Urinary bladder (tissue), 4 donors: ENCODE data around the gene STYXL1. TPM values are rescaled to one million over a fixed set of nuclear protein-coding genes. Genes with fewer than 3 reads are reported as not detected.
"Not testable (repeated sequence)": the region's sequence is repeated elsewhere in the genome, so short reads cannot be mapped to it uniquely, and the experiment has no call there.

Experiments used
- DNase-seq: peaks from one replicate; pipeline ENCODE4 v3.0.0-alpha.2; 2015; ENCODE audit errors: extremely low spot score
- H3K27ac ChIP-seq: one replicate; pipeline ENCODE4 v1.5.1; 2013; ENCODE audit warnings: low read depth, mild to moderate bottlenecking, moderate library complexity
- H3K36me3 ChIP-seq: one replicate; pipeline ENCODE4 v1.6.1; 2013; ENCODE audit warnings: mild to moderate bottlenecking, moderate library complexity; ENCODE audit not compliant: insufficient read depth
- H3K4me1 ChIP-seq: one replicate; pipeline ENCODE4 v1.6.1; 2013; ENCODE audit warnings: mild to moderate bottlenecking, moderate library complexity; ENCODE audit not compliant: insufficient read depth
- H3K4me3 ChIP-seq: one replicate; pipeline ENCODE4 v1.5.1; 2013; ENCODE audit warnings: low read depth, low read length
- WGBS: extraction: QIAGEN DNeasy Blood & Tissue Kit; methylation state at CpG from one replicate; pipeline ENCODE4 v1.1.7; 2013; 5-methylcytosine and 5-hydroxymethylcytosine counted together
- polyA plus RNA-seq: library from polyadenylated mRNA; stranded (reverse); fragments of 200-250 nt; gene quantifications from one replicate; pipeline ENCODE4 v1.2.3, GENCODE V29; 2013
- total RNA-seq: library from RNA; depleted of rRNA; stranded (reverse); fragments of >200 nt; gene quantifications from one replicate; pipeline ENCODE4 v1.2.3, GENCODE V29; 2014
- donor health status: healthy with polysubstance abuse.
- donor health status: healthy.

The STYXL1 gene
- total and polyA plus RNA-seq, 2 donors: 20.5 to 26.7 TPM

DNA sequence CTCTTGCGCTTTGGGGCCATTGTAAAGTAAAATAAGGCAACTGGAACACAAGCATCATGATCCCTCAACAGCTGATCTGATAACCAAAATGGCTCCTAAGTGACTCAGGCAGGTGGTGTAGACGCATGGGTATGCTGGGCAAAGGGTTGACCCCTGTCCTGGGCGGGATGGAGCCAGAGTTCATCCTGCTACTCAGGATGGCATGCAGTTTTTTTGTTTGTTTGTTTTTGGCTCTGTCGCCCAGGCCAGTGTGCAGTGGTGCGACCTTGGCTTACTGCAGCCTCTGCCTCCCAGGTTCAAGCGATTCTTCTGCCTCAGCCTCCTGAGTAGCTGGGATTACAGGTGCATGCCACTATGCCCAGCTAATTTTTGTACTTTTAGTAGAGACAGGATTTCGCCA is 10.9 kb upstream of the STYXL1 start:
- H3K27ac ChIP-seq, H3K4me3 ChIP-seq, DNase-seq, H3K4me1 ChIP-seq, H3K36me3 ChIP-seq: not testable (repeated sequence)
- 94% methylated on average over 7 of the region's 7 CpGs for WGBS

DNA sequence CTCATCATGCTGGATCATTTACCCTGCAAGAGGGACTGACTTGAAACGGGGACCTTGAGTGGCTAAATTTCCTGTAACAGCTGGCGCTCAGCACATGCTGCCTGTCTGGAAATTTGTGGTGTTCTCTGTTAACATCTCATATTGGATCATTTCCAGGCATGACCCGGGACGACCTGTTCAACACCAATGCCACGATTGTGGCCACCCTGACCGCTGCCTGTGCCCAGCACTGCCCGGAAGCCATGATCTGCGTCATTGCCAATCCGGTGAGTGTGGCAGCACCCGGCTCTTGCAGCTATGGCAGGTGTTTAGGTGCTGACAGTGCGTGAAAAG is 10.0 kb upstream of the STYXL1 start:
- Histone ChIP-seq H3K4me3 (no peak overlapping the region), H3K36me3 (peaks cover 8% of the 10 kb centered on the region), H3K4me1 (no peaks in the 10 kb centered on the region), H3K27ac (no peak overlapping the region)
- no peak for DNase-seq
- WGBS: 91% methylated on average over 11 of the region's 11 CpGs

DNA sequence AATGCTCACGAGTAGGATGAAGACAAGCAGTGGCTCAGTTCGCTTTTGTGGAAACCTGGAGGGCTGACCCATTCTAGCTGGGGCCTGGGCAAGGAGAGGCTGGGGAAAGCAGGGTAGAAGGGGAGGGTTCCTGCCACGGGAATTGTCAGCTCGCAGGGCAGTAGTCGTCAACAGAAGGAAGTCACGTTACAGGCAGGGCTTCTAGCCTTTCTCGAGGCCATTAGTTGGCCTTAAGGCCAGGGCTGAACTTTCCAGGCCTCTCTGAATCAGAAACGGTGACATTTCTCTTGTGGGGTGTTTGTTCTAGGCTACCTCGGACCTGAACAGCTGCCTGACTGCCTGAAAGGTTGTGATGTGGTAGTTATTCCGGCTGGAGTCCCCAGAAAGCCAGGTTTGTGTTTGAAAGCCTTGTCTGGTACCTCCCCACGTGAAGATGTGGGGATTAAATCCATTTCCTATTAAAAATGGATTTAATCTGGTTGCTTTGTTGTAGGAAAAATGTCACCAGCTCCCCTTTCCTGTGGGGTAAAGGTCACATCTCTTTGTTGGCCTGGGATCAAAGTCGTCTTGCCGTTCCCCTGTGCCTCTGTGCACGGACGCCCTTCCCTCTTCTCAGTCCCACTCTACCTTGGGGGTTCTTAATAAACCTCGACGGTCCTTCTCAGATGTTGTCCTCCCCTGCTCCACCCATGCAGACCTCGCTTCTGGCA is 9.5 kb upstream of the STYXL1 start:
- Histone ChIP-seq H3K36me3 (peaks cover 8% of the 10 kb centered on the region), H3K27ac (no peak overlapping the region), H3K4me1 (no peaks in the 10 kb centered on the region), H3K4me3 (no peak overlapping the region)
- WGBS: 86% methylated on average over 18 of the region's 18 CpGs
- no peak for DNase-seq

DNA sequence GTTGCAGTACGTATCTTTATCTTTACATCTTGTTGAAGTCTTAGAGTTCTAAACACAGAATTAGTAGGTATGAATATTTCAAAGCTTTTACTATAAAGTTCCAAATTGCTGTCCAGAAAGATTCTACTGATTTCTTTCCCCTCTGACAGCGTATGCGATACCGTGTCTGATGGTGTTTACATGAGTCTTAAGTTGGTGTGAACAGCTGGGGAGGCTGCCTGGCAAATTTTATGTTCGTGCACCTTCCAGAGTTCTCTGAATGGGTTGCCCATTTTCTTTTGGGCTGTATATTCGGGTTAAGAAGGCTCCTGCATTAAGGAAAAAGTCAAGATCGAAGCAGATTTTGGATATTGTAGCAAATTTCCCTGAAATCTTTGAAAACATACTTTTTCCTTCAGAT is 8.4 kb upstream of the STYXL1 start:
- no peak for DNase-seq
- WGBS: 80% methylated on average over 7 of the region's 7 CpGs
- no peak overlapping the region for H3K4me3 ChIP-seq
- no peak overlapping the region for H3K27ac ChIP-seq
- H3K36me3 ChIP-seq: peaks cover 8% of the 10 kb centered on the region
- H3K4me1 ChIP-seq: no peaks in the 10 kb centered on the region

DNA sequence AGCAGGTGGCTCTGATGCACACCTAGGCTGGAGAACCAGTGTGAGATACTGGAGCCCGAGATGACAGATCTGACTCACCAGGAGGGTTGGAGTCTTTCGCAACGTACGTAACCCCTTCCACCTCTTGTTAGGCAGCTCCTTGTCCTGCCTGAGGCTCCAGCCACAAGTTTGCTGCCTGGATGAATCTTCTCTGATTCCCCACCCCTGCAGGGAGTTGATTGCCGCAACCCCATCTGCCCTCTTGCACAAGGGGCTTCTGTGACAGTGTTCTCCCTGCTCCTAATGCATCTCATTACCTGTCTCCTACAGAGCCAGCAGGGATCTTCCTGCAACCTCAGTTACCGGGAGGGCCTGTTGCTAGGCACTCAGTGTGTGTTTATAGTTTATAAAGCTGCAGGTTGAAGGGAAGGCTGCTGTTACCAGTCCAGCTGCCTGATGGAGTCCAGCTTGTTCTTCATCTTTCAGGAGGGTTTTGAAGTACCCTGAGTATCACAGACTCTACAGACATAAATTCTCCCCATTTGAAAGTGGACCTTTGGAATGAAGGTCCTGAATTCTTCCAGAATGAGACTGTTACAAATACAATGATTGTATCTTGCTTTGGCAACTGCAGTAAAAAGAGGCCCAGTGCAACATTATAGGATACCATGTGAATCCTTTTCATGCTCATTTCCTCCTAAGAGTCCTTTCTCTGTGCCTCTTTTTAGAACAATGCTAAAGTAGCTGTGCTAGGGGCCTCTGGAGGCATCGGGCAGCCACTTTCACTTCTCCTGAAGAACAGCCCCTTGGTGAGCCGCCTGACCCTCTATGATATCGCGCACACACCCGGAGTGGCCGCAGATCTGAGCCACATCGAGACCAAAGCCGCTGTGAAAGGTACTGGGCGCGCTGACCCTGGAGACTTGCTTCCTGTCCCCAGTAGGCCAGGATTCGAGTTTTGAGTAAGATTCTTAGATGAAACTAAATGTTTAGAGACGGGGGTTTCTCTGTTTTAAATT is 6.6 kb upstream of the STYXL1 start:
- Histone ChIP-seq H3K27ac (no peak overlapping the region), H3K36me3 (peaks cover 2% of the 10 kb centered on the region), H3K4me3 (no peak overlapping the region), H3K4me1 (no peaks in the 10 kb centered on the region)
- WGBS: 74% methylated on average over 18 of the region's 18 CpGs
- peak; percentile 14 for DNase-seq

DNA sequence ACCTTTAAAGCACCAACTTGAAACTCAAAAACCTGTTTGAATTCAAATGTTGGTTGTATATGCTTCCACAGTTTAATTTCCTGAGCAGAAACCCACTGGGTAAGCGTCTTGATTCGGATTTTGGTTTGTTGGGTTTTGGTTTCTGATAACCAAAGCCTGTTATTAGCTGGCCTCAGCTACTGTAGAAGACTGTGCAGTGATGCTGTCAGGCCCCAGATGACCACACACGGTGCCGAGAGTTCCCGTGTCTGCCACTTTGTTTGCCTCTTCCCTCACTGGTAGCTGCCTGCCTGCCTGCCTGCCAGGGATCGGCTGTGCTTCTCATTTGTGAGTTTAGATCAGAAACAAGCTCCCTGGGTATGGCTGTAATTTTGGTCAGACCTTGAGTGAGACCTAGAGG is 5.7 kb upstream of the STYXL1 start:
- WGBS: 58% methylated on average over 6 of the region's 6 CpGs
- Histone ChIP-seq H3K27ac (no peak overlapping the region), H3K4me1 (no peaks in the 10 kb centered on the region)

DNA sequence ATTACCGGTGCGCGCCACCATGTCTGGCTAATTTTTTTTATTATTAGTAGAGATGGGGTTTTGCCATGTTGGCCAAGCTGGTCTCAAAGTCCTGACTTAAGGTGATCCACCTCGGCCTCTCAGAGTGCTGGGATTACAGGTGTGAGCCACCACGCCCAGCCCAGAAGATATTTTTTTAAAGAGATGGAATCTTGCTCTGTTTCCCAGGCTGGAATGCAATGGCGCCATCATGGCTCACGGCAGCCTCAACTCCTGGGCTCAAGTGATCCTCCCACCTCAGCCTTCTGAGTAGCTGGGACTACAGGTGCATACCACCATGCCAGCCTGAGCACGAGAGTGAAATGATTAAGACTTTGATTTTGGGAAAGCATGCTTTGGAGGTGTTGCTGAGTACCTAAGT is 4.9 kb upstream of the STYXL1 start:
- not testable (repeated sequence) for H3K4me3 ChIP-seq, H3K4me1 ChIP-seq, H3K36me3 ChIP-seq, H3K27ac ChIP-seq, DNase-seq
- 97% methylated on average over 8 of the region's 8 CpGs for WGBS

More for the DNA sequence above, 5.7 kb upstream of the STYXL1 start:
- H3K36me3 ChIP-seq: peaks cover 2% of the 10 kb centered on the region
- H3K4me3 ChIP-seq: no peak overlapping the region
- no peak for DNase-seq

DNA sequence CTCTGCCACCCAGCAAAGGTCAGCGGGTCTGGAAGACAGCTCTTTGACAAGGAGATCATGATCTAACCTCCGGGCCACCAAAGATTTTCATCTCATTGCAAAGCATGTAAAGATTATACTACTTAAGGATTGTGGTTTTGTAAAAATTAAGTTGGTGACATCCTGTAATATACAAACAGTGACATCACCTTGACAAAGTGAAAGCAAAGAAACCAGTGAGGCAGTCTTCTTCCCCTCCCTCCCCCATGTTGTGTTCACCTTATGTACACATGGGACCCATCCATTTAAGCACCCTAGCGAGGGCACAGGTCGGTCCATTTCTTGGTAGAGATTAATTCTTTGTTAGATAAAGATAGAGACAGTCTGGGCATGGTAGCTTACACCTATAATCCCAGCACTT is 4.0 kb upstream of the STYXL1 start:
- Histone ChIP-seq H3K36me3 (peaks cover 2% of the 10 kb centered on the region), H3K4me1 (no peaks in the 10 kb centered on the region), H3K27ac (no peak overlapping the region), H3K4me3 (no peak overlapping the region)
- 88% methylated on average over 4 of the region's 4 CpGs for WGBS
- DNase-seq: no peak

DNA sequence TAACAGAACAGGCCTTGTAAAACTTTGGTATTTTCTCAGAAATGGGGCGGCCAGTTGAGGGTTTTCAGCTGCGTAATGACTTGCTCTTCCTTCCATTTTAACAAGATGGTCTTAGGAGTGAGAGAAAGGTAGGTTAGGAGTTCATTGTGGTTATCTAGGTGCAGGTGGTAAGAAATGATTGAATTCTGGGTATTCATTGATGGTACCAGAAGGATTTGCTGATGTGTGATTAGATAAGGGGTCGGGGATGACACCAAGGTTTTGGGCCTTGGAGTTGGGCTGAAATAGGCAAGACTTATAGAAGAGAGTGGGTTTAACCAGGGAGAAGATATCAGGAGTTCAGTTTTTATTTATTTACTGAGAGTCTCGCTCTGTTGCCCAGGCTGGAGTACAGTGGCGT is 2.7 kb upstream of the STYXL1 start:
- peaks cover 2% of the 10 kb centered on the region for H3K36me3 ChIP-seq
- no peak overlapping the region for H3K4me3 ChIP-seq
- H3K4me1 ChIP-seq: peaks cover 2% of the 10 kb centered on the region
- no peak overlapping the region for H3K27ac ChIP-seq
- WGBS: 91% methylated on average over 5 of the region's 5 CpGs
- DNase-seq: no peak

DNA sequence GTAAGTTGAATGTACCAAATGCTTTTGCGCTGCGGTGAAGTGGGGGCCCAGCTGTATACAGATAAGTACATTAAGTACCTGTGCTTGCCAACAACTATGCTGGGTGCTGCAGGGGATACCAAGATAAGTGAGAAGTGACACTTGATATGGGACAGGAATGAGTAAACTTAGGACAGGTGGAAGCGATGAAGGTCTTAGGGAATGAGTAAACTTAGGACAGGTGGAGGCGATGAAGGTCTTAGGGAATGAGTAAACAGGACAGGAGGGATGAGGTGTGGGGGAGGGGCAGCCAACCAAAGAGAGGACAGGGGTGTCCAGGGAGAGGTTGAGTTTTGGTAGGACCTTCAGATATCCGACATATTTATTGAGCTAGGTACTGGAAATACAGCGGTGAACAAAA is 1.5 kb upstream of the STYXL1 start:
- DNase-seq: no peak
- H3K36me3 ChIP-seq: no peaks in the 10 kb centered on the region
- H3K4me1 ChIP-seq: peaks cover 2% of the 10 kb centered on the region
- H3K4me3 ChIP-seq: no peak overlapping the region
- H3K27ac ChIP-seq: no peak overlapping the region
- WGBS: 91% methylated on average over 6 of the region's 6 CpGs

DNA sequence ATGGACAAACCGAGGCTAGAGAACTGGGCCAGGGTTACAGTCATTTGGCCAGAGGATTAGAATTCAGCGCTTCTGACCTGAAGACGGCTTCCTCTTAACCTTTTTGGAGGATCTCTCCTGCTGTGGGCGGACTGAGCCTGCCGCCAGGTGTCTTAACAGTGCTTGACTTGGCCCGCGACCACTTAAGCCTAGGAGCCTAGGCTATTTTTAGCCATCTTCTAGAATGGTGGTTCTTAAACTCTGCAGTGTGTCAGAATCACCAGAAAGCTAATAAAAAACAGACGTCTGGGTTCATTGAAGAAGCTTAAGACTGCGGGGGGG is 828 bp upstream of the STYXL1 start:
- peak overlapping the region; percentile 28 for H3K27ac ChIP-seq

DNA sequence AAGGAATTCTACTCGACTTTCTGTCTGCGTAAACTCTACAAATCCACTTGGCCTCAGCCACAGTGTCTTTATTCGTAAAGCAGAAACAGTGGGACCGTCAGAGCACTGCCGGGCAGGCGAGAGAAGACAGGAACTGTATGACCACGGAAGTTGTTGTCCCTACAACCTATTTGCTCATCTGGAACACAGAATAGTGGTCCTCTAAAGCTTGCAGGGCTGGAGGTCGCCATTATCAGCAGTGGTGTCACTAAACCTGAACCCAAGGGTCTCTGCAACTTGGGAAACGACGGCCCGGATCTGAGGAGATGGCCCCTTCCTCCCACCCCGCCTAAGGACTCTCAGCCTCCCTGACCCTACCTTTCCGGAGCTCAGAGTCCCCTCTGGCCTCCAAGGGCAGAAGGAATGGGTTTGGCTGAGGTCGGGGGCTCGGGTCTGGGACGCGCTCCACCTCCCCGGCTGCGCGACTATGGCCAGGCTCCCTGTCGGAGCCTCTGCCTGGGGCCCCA is 442 bp downstream of the STYXL1 start:
- 1% methylated on average over 21 of the region's 21 CpGs for WGBS
- Histone ChIP-seq H3K4me3 (peak overlapping the region; percentile 86), H3K4me1 (peaks cover 2% of the 10 kb centered on the region), H3K27ac (peak overlapping the region; percentile 68), H3K36me3 (no peaks in the 10 kb centered on the region)
- DNase-seq: no peak

More for the DNA sequence above, 828 bp upstream of the STYXL1 start:
- DNase-seq: no peak
- Histone ChIP-seq H3K4me1 (peaks cover 2% of the 10 kb centered on the region), H3K36me3 (no peaks in the 10 kb centered on the region), H3K4me3 (peak overlapping the region; percentile 86)
- WGBS: under 1% methylated on average over 9 of the region's 9 CpGs

DNA sequence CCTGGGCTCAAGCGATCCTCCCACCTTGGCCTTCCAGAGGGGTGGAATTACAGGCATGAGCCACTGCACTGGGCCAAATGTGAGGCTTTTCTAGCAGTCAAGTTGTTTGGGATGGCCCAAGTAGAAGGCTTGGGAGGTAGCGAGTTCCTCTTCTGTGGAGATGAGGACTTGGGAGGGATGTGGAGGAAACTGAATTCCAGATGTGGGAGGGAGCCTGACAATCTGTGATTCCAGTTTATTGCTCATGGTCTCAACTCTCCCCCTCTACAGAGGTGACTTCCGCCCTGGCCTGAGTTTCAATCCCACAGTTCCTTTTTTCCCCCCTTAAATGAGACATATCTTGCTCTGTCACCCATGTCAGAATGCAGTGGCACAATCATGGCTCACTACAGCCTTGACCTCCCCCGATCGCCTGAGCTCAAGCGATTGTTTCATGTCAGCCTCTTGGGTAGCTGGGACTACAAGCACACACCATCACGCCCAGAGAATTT is 3.4 kb downstream of the STYXL1 start:
- Histone ChIP-seq H3K36me3 (no peaks in the 10 kb centered on the region), H3K4me1 (peaks cover 2% of the 10 kb centered on the region)
- WGBS: 95% methylated on average over 7 of the region's 7 CpGs

DNA sequence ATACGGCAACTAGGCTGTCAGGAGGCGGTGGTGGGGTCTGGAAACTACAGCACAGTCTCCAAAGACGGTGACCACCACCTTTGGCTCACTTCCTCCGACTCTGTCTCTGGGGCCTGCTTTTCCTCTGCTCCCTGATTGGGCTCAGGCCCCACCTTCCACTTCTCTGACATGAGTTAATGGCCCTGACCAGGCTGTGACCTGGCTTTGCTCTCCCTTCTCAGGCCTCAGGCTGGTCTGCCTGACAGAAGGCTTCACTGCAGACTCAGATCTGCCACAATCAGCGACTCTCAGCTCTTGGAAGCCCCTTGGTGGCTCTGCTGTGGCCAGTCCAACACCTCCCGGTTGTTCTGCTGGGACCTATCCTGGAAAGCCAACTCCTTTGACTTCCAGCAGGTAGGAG is 7.7 kb downstream of the STYXL1 start:
- Histone ChIP-seq H3K4me3 (no peak overlapping the region), H3K4me1 (no peaks in the 10 kb centered on the region), H3K36me3 (no peaks in the 10 kb centered on the region), H3K27ac (no peak overlapping the region)
- 78% methylated on average over 6 of the region's 6 CpGs for WGBS
- no peak for DNase-seq

More for the DNA sequence above, 3.4 kb downstream of the STYXL1 start:
- Histone ChIP-seq H3K27ac (no peak overlapping the region), H3K4me3 (no peak overlapping the region)
- no peak for DNase-seq
